ENCODE results near the gene BCL2.

DNA sequence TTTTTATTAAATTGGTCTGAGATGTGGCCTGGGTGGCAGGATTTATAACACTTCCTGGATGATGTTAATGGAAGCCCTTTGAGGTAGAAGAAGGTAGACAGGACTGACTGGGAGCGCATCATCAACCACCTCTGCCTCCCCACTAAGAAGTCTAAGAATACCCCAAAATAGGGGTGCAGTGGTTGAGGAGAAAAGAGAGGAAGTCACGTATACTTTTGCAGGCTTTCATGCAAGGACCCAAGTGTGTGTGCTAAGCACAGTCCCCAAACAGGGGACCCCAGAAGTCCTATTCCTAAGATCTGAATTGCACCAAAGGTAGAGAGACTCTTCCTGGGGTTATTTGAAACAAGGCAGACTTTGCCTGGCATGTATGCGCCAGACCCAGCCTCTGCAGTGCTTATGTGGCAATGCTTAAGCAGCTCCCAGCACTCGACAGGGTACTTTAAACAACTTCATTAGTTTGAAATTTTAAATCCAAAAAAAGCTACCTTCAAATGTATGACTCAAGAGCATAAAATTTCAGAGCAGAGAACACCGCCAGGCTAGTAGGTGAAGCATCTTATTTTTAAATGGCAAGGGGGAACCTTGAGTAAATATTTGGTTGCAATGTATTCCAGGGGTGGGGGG is 35.3 kb downstream of the BCL2 start:
- TF ChIP-seq FOXP2 (optimal IDR thresholded peaks at IDR 0.05; ENCODE audit: control extremely low read depth, extremely low read length, insufficient read depth) (no peak), POLR2AphosphoS5 (IDR thresholded peaks at IDR 0.05; ENCODE audit: borderline replicate concordance, low read depth, low read length) (no peak)

Measured in SK-N-MC (cell line).